Upper lobe of right lung (tissue), 1 donor: ENCODE results near the gene TTR. TPM values are rescaled to one million over a fixed set of nuclear protein-coding genes. Genes with fewer than 3 reads are reported as not detected.

Experiments used
- ATAC-seq: fragments of 200-7000 bp; cut with Tn5 transposase; one replicate; pipeline ENCODE4 v1.9.1; 2020; ENCODE audit warnings: mild to moderate bottlenecking, moderate library complexity
- DNase-seq: peaks from one replicate; pipeline ENCODE4 v3.0.0-alpha.2; 2020
- H3K27ac ChIP-seq: fragments of 200-600 bp; one replicate; pipeline ENCODE4 v1.8.0; 2022
- H3K27me3 ChIP-seq: fragments of 200-600 bp; one replicate; pipeline ENCODE4 v1.8.0; 2022; ENCODE audit warnings: mild to moderate bottlenecking
- H3K36me3 ChIP-seq: fragments of 200-600 bp; one replicate; pipeline ENCODE4 v1.8.0; 2022
- H3K4me1 ChIP-seq: fragments of 200-600 bp; one replicate; pipeline ENCODE4 v1.8.0; 2022
- H3K4me3 ChIP-seq: fragments of 200-600 bp; one replicate; pipeline ENCODE4 v1.8.0; 2022; ENCODE audit warnings: mild to moderate bottlenecking
- H3K9me3 ChIP-seq: fragments of 200-600 bp; one replicate; pipeline ENCODE4 v1.8.0; 2022
- intact Hi-C: fragments of 100-400 bp; cut with DNase I; formaldehyde crosslinking; loops from one replicate; pipeline ENCODE4 v1.11.0; 2022
- total RNA-seq: library from RNA; stranded (reverse); fragmentation: NEBNext Ultra II Directional; extraction: Animal tissue kit (Norgen Biotek cat#: 25700); gene quantifications from one replicate; pipeline ENCODE4 v1.2.1, GENCODE V29; 2021
- TF ChIP-seq, protein P1 (sequence below): fragments of 200-600 bp; IDR thresholded peaks from one replicate; pipeline ENCODE4 v1.8.0; 2022; ENCODE audit warnings: antibody characterized with exemption
- donor health status: DM: no; HTN: yes; CAD: no; lungs with severe emphysema.

Gene TTR
- total RNA-seq, 1 donor from 2014 or later = not detected

GRCh38 chr18:31579375-31579774 lies 12.3 kb upstream of the TTR start:
- no peak overlapping the region for H3K4me3 ChIP-seq

GRCh38 chr18:31581498-31582197 lies 10.0 kb upstream of the TTR start:
- intact Hi-C loops = no loop called here
- Histone ChIP-seq H3K4me1 (no peaks in the 10 kb centered on the region), H3K27ac (no peak overlapping the region), H3K4me3 (no peak overlapping the region), H3K36me3 (no peaks in the 10 kb centered on the region), H3K9me3 (no peaks in the 10 kb centered on the region), H3K27me3 (no peaks in the 10 kb centered on the region)
- TF ChIP-seq, protein P1, sequence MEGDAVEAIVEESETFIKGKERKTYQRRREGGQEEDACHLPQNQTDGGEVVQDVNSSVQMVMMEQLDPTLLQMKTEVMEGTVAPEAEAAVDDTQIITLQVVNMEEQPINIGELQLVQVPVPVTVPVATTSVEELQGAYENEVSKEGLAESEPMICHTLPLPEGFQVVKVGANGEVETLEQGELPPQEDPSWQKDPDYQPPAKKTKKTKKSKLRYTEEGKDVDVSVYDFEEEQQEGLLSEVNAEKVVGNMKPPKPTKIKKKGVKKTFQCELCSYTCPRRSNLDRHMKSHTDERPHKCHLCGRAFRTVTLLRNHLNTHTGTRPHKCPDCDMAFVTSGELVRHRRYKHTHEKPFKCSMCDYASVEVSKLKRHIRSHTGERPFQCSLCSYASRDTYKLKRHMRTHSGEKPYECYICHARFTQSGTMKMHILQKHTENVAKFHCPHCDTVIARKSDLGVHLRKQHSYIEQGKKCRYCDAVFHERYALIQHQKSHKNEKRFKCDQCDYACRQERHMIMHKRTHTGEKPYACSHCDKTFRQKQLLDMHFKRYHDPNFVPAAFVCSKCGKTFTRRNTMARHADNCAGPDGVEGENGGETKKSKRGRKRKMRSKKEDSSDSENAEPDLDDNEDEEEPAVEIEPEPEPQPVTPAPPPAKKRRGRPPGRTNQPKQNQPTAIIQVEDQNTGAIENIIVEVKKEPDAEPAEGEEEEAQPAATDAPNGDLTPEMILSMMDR = no peak
- ATAC-seq (no peak), DNase-seq (no peak)

More at GRCh38 chr18:31579375-31579774, 12.3 kb upstream of the TTR start:
- Histone ChIP-seq H3K27me3 (no peaks in the 10 kb centered on the region), H3K27ac (no peak overlapping the region), H3K36me3 (no peaks in the 10 kb centered on the region), H3K9me3 (no peaks in the 10 kb centered on the region), H3K4me1 (no peaks in the 10 kb centered on the region)
- TF ChIP-seq, protein P1 = no peak
- ATAC-seq (no peak), DNase-seq (no peak)
- intact Hi-C loops = no loop called here

GRCh38 chr18:31583185-31583854 lies 8.4 kb upstream of the TTR start:
- Histone ChIP-seq H3K4me3 (no peak overlapping the region), H3K9me3 (no peaks in the 10 kb centered on the region), H3K27me3 (no peaks in the 10 kb centered on the region), H3K27ac (no peak overlapping the region), H3K4me1 (no peaks in the 10 kb centered on the region), H3K36me3 (no peaks in the 10 kb centered on the region)
- ATAC-seq (no peak), DNase-seq (no peak)
- TF ChIP-seq, protein P1 = no peak
- intact Hi-C loops = no loop called here

DNA sequence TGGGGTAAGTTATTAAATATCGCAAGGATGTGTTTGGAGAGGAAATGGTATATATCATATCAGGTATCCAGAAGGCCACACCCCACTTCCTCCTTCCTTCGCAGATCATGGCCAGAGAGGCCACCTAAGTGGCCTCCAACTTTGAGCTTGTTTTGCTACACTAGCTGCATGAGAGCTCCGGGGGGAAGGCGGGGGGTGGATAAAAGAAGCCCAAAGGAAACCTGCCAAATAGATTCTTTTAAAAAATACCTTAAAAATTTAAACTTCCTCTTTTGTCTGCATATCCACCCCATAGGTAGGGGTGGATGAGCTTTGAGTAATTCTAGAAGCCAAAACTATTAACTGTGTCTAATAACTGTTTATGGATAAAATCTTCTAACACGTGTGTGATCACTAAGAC lies 5.7 kb upstream of the TTR start:
- TF ChIP-seq, protein P1 = no peak
- intact Hi-C loops = no loop called here
- ATAC-seq (no peak), DNase-seq (no peak)
- Histone ChIP-seq H3K27ac (no peak overlapping the region), H3K4me1 (no peaks in the 10 kb centered on the region), H3K4me3 (no peak overlapping the region), H3K27me3 (no peaks in the 10 kb centered on the region), H3K9me3 (no peaks in the 10 kb centered on the region), H3K36me3 (no peaks in the 10 kb centered on the region)

DNA sequence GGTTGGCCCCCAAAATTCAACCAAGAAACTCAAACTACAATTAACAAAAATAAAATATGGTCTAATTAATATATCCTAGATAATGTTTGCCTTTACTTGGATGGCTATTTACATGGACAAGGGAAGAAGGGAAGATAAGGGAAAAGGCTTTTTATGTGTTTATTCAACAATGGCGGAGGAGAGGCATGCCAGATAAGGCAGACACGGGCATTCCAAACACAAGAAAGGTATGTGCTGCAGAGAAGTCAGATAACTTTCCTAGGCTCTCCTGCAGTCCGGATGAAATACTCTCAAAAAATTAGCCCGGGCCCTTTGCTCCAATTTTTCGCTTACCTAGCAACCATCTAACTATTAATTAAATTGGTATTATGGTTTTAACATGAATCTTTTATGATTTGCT lies 5.1 kb upstream of the TTR start:
- ATAC-seq (no peak), DNase-seq (no peak)
- H3K27ac ChIP-seq = no peak overlapping the region
- no peaks in the 10 kb centered on the region for H3K9me3 ChIP-seq
- H3K4me1 ChIP-seq = no peaks in the 10 kb centered on the region
- TF ChIP-seq, protein P1 = no peak
- intact Hi-C loops = no loop called here
- H3K4me3 ChIP-seq = no peak overlapping the region
- no peaks in the 10 kb centered on the region for H3K27me3 ChIP-seq
- H3K36me3 ChIP-seq = no peaks in the 10 kb centered on the region
